ENCODE results near the gene GPR152.

The GPR152 gene

GRCh38 chr11:67470337-67471002 lies 17.9 kb upstream of the GPR152 start:
- Histone ChIP-seq H3K27me3 (ENCODE audit: control insufficient read depth, insufficient read depth, low read length) (no peaks in the 10 kb centered on the region), H3K79me2 (no peaks in the 10 kb centered on the region), H3K27ac (no peak overlapping the region), H2AFZ (no peak overlapping the region), H3K36me3 (ENCODE audit: control insufficient read depth, insufficient read depth, low read length) (no peaks in the 10 kb centered on the region), H3K9me3 (ENCODE audit: control insufficient read depth, low read length) (no peaks in the 10 kb centered on the region), H3K4me3 (ENCODE audit: low read depth, low read length) (no peak overlapping the region), H3K4me2 (ENCODE audit: low read length) (no peak overlapping the region), H3K4me1 (no peaks in the 10 kb centered on the region), H3K9ac (no peak overlapping the region)
- no peak for TF ChIP-seq CTCF (IDR thresholded peaks at IDR 0.05)

- peak overlapping the region; percentile 94 for H3K4me2 ChIP-seq (ENCODE audit: low read length)
- H3K9me3 ChIP-seq (ENCODE audit: control insufficient read depth, low read length): no peaks in the 10 kb centered on the region
- H3K79me2 ChIP-seq: no peaks in the 10 kb centered on the region
These were observed 16.9 kb upstream of the GPR152 start for GRCh38 chr11:67469508-67469811.

GRCh38 chr11:67468759-67469507 lies 16.4 kb upstream of the GPR152 start, which contains the start of gene TMEM134:
TMEM134 (minus strand) TSS chr11:67469251; CDS start chr11:67469192, 59 bp downstream.
- Histone ChIP-seq H3K9me3 (ENCODE audit: control insufficient read depth, low read length) (no peaks in the 10 kb centered on the region), H3K27ac (peak within 1 kb of the TSS; percentile 70), H3K79me2 (no peaks in the 10 kb centered on the region), H3K9ac (peak within 1 kb of the TSS; percentile 53), H3K4me2 (ENCODE audit: low read length) (peak within 1 kb of the TSS; percentile 94), H3K4me3 (ENCODE audit: low read depth, low read length) (peak within 1 kb of the TSS; percentile 76), H3K36me3 (ENCODE audit: control insufficient read depth, insufficient read depth, low read length) (no peaks in the 10 kb centered on the region), H3K27me3 (ENCODE audit: control insufficient read depth, insufficient read depth, low read length) (no peaks in the 10 kb centered on the region), H3K4me1 (no peaks in the 10 kb centered on the region), H2AFZ (peak within 1 kb of the TSS; percentile 92)
- no peak for TF ChIP-seq CTCF (IDR thresholded peaks at IDR 0.05)

More at GRCh38 chr11:67469508-67469811, 16.9 kb upstream of the GPR152 start:
- no peak for TF ChIP-seq CTCF (IDR thresholded peaks at IDR 0.05)
- Histone ChIP-seq H3K27me3 (ENCODE audit: control insufficient read depth, insufficient read depth, low read length) (no peaks in the 10 kb centered on the region), H3K4me1 (no peaks in the 10 kb centered on the region), H3K27ac (peak overlapping the region; percentile 70), H3K4me3 (ENCODE audit: low read depth, low read length) (peak overlapping the region; percentile 69), H3K36me3 (ENCODE audit: control insufficient read depth, insufficient read depth, low read length) (no peaks in the 10 kb centered on the region), H3K9ac (no peak overlapping the region), H2AFZ (peak overlapping the region; percentile 92)

- H3K27ac ChIP-seq: peak overlapping the region; percentile 69
- peak overlapping the region; percentile 75 for H3K4me2 ChIP-seq (ENCODE audit: low read length)
- H3K27me3 ChIP-seq (ENCODE audit: control insufficient read depth, insufficient read depth, low read length): no peaks in the 10 kb centered on the region
- H3K9me3 ChIP-seq (ENCODE audit: control insufficient read depth, low read length): no peaks in the 10 kb centered on the region
- no peaks in the 10 kb centered on the region for H3K79me2 ChIP-seq
- no peaks in the 10 kb centered on the region for H3K36me3 ChIP-seq (ENCODE audit: control insufficient read depth, insufficient read depth, low read length)
- no peak overlapping the region for H3K9ac ChIP-seq
- H2AFZ ChIP-seq: peak overlapping the region; percentile 64
- no peak for TF ChIP-seq CTCF (IDR thresholded peaks at IDR 0.05)
- H3K4me1 ChIP-seq: no peaks in the 10 kb centered on the region
- peak overlapping the region; percentile 76 for H3K4me3 ChIP-seq (ENCODE audit: low read depth, low read length)
These were observed 15.9 kb upstream of the GPR152 start for GRCh38 chr11:67468456-67468758.
